Germinal center (tissue), 1 donor: ENCODE measurements around the gene AUNIP.

Experiments
- DNase-seq: peaks from one replicate; pipeline ENCODE4 v3.0.0; 2012; ENCODE audit warnings: mixed read lengths, low spot score

AUNIP gene

GRCh38 chr1:25828491-25828890, 30.8 kb downstream of the AUNIP start:
- DNase-seq = no peak

GRCh38 chr1:25826571-25826970, 32.7 kb downstream of the AUNIP start:
- no peak for DNase-seq

- no peak for DNase-seq
Observed at GRCh38 chr1:25825605-25826004, 33.7 kb downstream of the AUNIP start.

- DNase-seq = no peak
Observed at GRCh38 chr1:25821630-25822091, 37.6 kb downstream of the AUNIP start.

- no peak for DNase-seq
Observed at GRCh38 chr1:25821112-25821476, 38.2 kb downstream of the AUNIP start.

GRCh38 chr1:25820247-25821111, 38.8 kb downstream of the AUNIP start:
- peak; percentile 89 for DNase-seq

GRCh38 chr1:25819491-25820246, 39.6 kb downstream of the AUNIP start, which contains the start of gene MTFR1L:
Gene MTFR1L, plus strand, starts transcription at chr1:25819954. Its CDS starts 3,151 bp downstream, at chr1:25823105.
- peak; percentile 96 for DNase-seq

- no peak for DNase-seq
Observed at GRCh38 chr1:25818569-25818968, 40.7 kb downstream of the AUNIP start.

GRCh38 chr1:25817840-25818501, 41.3 kb downstream of the AUNIP start:
- no peak for DNase-seq

- DNase-seq = no peak
Observed at GRCh38 chr1:25816112-25816718, 43.0 kb downstream of the AUNIP start.

GRCh38 chr1:25815208-25816111, 43.8 kb downstream of the AUNIP start:
- DNase-seq = no peak

- DNase-seq = no peak
Observed at GRCh38 chr1:25814549-25815087, 44.6 kb downstream of the AUNIP start.

- DNase-seq = no peak
Observed at GRCh38 chr1:25813734-25814471, 45.4 kb downstream of the AUNIP start.

- no peak for DNase-seq
Observed at GRCh38 chr1:25813071-25813733, 46.1 kb downstream of the AUNIP start.

- DNase-seq = no peak
Observed at GRCh38 chr1:25811384-25812082, 47.7 kb downstream of the AUNIP start.

- peak; percentile 82 for DNase-seq
Observed at GRCh38 chr1:25810341-25811299, 48.6 kb downstream of the AUNIP start.

GRCh38 chr1:25809929-25810328, 49.3 kb downstream of the AUNIP start:
- DNase-seq = no peak
